GM12892 (cell line): ENCODE data around the gene HOXA11.

Experiments
- DNase-seq: peaks from one replicate; pipeline ENCODE4 v3.0.0; 2011; ENCODE audit not compliant: insufficient read length
- FAIRE-seq: peaks from 2 replicates; lab custom pipeline; 2011; peaks lifted over from hg19 to GRCh38; lab: Jason Lieb, UNC
- POLR2A ChIP-seq: IDR thresholded peaks from 2 replicates; pipeline ENCODE4 v1.6.1; 2011; ENCODE audit warnings: low read depth, low read length, control low read depth
- POLR2AphosphoS5 ChIP-seq: IDR thresholded peaks from 2 replicates; pipeline ENCODE4 v1.6.1; 2011; ENCODE audit warnings: low read depth, low read length, control low read depth
- TAF1 ChIP-seq: IDR thresholded peaks from 2 replicates; pipeline ENCODE4 v1.6.1; 2011; ENCODE audit warnings: low read depth, mild to moderate bottlenecking, control low read depth, low read length, borderline replicate concordance

The HOXA11 gene

GRCh38 chr7:27189997-27190748 lies 5.1 kb upstream of the HOXA11 start:
- TF ChIP-seq POLR2AphosphoS5, result no peak
- TF ChIP-seq TAF1, result no peak
- no peak for TF ChIP-seq POLR2A

GRCh38 chr7:27189295-27189996 lies 4.4 kb upstream of the HOXA11 start:
- no peak for TF ChIP-seq POLR2AphosphoS5
- no peak for TF ChIP-seq POLR2A
- no peak for TF ChIP-seq TAF1
- FAIRE-seq, result no peak
- DNase-seq, result no peak

More at GRCh38 chr7:27189997-27190748, 5.1 kb upstream of the HOXA11 start:
- FAIRE-seq (no peak), DNase-seq (no peak)

- TF ChIP-seq POLR2A, result no peak
- TF ChIP-seq TAF1, result no peak
- TF ChIP-seq POLR2AphosphoS5, result no peak
- no peak for DNase-seq
- no peak for FAIRE-seq
Measured at GRCh38 chr7:27188386-27189294, 3.6 kb upstream of the HOXA11 start.

GRCh38 chr7:27187475-27188385 lies 2.7 kb upstream of the HOXA11 start:
- DNase-seq, result no peak
- TF ChIP-seq POLR2AphosphoS5, result no peak
- TF ChIP-seq TAF1, result no peak
- TF ChIP-seq POLR2A, result no peak
- FAIRE-seq, result no peak

- FAIRE-seq (no peak), DNase-seq (no peak)
- TF ChIP-seq POLR2A, result no peak
- TF ChIP-seq POLR2AphosphoS5, result no peak
Measured at GRCh38 chr7:27186668-27187474, 1.8 kb upstream of the HOXA11 start.

- TF ChIP-seq POLR2AphosphoS5, result no peak
- no peak for TF ChIP-seq TAF1
- no peak for TF ChIP-seq POLR2A
- DNase-seq (no peak), FAIRE-seq (no peak)
Measured at GRCh38 chr7:27185854-27186667, 1.0 kb upstream of the HOXA11 start.

GRCh38 chr7:27184337-27185012 lies 557 bp downstream of the HOXA11 start:
- TF ChIP-seq POLR2AphosphoS5 (no peak), TAF1 (no peak), POLR2A (no peak)
- DNase-seq, result no peak
- FAIRE-seq, result no peak

GRCh38 chr7:27183682-27184336 lies 1.2 kb downstream of the HOXA11 start:
- TF ChIP-seq POLR2A (no peak), POLR2AphosphoS5 (no peak), TAF1 (no peak)
- DNase-seq, result no peak
- FAIRE-seq, result no peak
